ENCODE measurements around the gene GHRHR. TPM values are rescaled to one million over a fixed set of nuclear protein-coding genes. Genes with fewer than 3 reads are reported as not detected.

The GHRHR gene
- total RNA-seq, 2 donors from 2014 or later = not detected

GRCh38 chr7:30932562-30932961 is 31.2 kb upstream of the GHRHR start:
- Mint-ChIP-seq H3K27ac (no peak overlapping the region), H3K4me3 (no peak overlapping the region), H3K27me3 (peaks cover 27% of the 10 kb centered on the region), H3K4me1 (no peaks in the 10 kb centered on the region), H3K36me3 (ENCODE audit: low read depth) (no peaks in the 10 kb centered on the region)
- H3K9me3 ChIP-seq (ENCODE audit: control insufficient read depth, low read length, poor library complexity, severe bottlenecking) = no peaks in the 10 kb centered on the region
- DNase-seq (no peak), ATAC-seq (no peak)

GRCh38 chr7:30933124-30933974 is 30.4 kb upstream of the GHRHR start:
- H3K4me1 Mint-ChIP-seq = no peaks in the 10 kb centered on the region
- H3K27ac Mint-ChIP-seq = no peak overlapping the region
- ATAC-seq (no peak), DNase-seq (no peak)
- H3K4me3 Mint-ChIP-seq = no peak overlapping the region
- H3K36me3 Mint-ChIP-seq (ENCODE audit: low read depth) = no peaks in the 10 kb centered on the region
- peaks cover 29% of the 10 kb centered on the region for H3K27me3 Mint-ChIP-seq
- H3K9me3 ChIP-seq (ENCODE audit: control insufficient read depth, low read length, poor library complexity, severe bottlenecking) = no peaks in the 10 kb centered on the region

- H3K4me3 Mint-ChIP-seq = no peak overlapping the region
- DNase-seq = no peak
- no peaks in the 10 kb centered on the region for H3K4me1 Mint-ChIP-seq
- H3K27me3 Mint-ChIP-seq = peaks cover 33% of the 10 kb centered on the region
- ATAC-seq = no peak
- no peak overlapping the region for H3K27ac Mint-ChIP-seq
- H3K9me3 ChIP-seq (ENCODE audit: control insufficient read depth, low read length, poor library complexity, severe bottlenecking) = no peaks in the 10 kb centered on the region
- no peaks in the 10 kb centered on the region for H3K36me3 Mint-ChIP-seq (ENCODE audit: low read depth)
Measured at GRCh38 chr7:30934225-30934624, 29.5 kb upstream of the GHRHR start.

- H3K4me1 Mint-ChIP-seq = no peaks in the 10 kb centered on the region
- H3K36me3 Mint-ChIP-seq (ENCODE audit: low read depth) = no peaks in the 10 kb centered on the region
- ATAC-seq (no peak), DNase-seq (no peak)
- H3K27ac Mint-ChIP-seq = no peak overlapping the region
- peaks cover 32% of the 10 kb centered on the region for H3K27me3 Mint-ChIP-seq
- no peaks in the 10 kb centered on the region for H3K9me3 ChIP-seq (ENCODE audit: control insufficient read depth, low read length, poor library complexity, severe bottlenecking)
- H3K4me3 Mint-ChIP-seq = no peak overlapping the region
Measured at GRCh38 chr7:30934732-30935568, 28.8 kb upstream of the GHRHR start.

GRCh38 chr7:30935569-30935877 is 28.2 kb upstream of the GHRHR start:
- H3K4me3 Mint-ChIP-seq = no peak overlapping the region
- H3K27ac Mint-ChIP-seq = no peak overlapping the region
- no peaks in the 10 kb centered on the region for H3K36me3 Mint-ChIP-seq (ENCODE audit: low read depth)
- ATAC-seq (no peak), DNase-seq (no peak)
- H3K27me3 Mint-ChIP-seq = peaks cover 32% of the 10 kb centered on the region
- H3K9me3 ChIP-seq (ENCODE audit: control insufficient read depth, low read length, poor library complexity, severe bottlenecking) = no peaks in the 10 kb centered on the region
- no peaks in the 10 kb centered on the region for H3K4me1 Mint-ChIP-seq

GRCh38 chr7:30936650-30937245 is 27.0 kb upstream of the GHRHR start:
- DNase-seq (no peak), ATAC-seq (no peak)
- Mint-ChIP-seq H3K4me1 (no peaks in the 10 kb centered on the region), H3K36me3 (ENCODE audit: low read depth) (no peaks in the 10 kb centered on the region), H3K27ac (peak overlapping the region; percentile 45), H3K27me3 (peaks cover 33% of the 10 kb centered on the region), H3K4me3 (no peak overlapping the region)
- H3K9me3 ChIP-seq (ENCODE audit: control insufficient read depth, low read length, poor library complexity, severe bottlenecking) = no peaks in the 10 kb centered on the region

GRCh38 chr7:30937416-30937815 is 26.3 kb upstream of the GHRHR start:
- ATAC-seq (no peak), DNase-seq (no peak)
- Mint-ChIP-seq H3K27ac (no peak overlapping the region), H3K36me3 (ENCODE audit: low read depth) (no peaks in the 10 kb centered on the region), H3K27me3 (peaks cover 36% of the 10 kb centered on the region), H3K4me1 (no peaks in the 10 kb centered on the region), H3K4me3 (no peak overlapping the region)
- H3K9me3 ChIP-seq (ENCODE audit: control insufficient read depth, low read length, poor library complexity, severe bottlenecking) = no peaks in the 10 kb centered on the region

- Mint-ChIP-seq H3K27me3 (peaks cover 45% of the 10 kb centered on the region), H3K4me3 (no peak overlapping the region), H3K27ac (no peak overlapping the region), H3K36me3 (ENCODE audit: low read depth) (no peaks in the 10 kb centered on the region), H3K4me1 (no peaks in the 10 kb centered on the region)
- DNase-seq = peak in 2 of 3 donors; percentile 38 to 51
- H3K9me3 ChIP-seq (ENCODE audit: control insufficient read depth, low read length, poor library complexity, severe bottlenecking) = no peaks in the 10 kb centered on the region
- ATAC-seq = peak; percentile 63
Measured at GRCh38 chr7:30938435-30939316, 25.1 kb upstream of the GHRHR start.

- Mint-ChIP-seq H3K4me1 (no peaks in the 10 kb centered on the region), H3K27ac (no peak overlapping the region), H3K27me3 (peaks cover 39% of the 10 kb centered on the region), H3K4me3 (no peak overlapping the region), H3K36me3 (ENCODE audit: low read depth) (no peaks in the 10 kb centered on the region)
- DNase-seq (no peak), ATAC-seq (no peak)
- no peaks in the 10 kb centered on the region for H3K9me3 ChIP-seq (ENCODE audit: control insufficient read depth, low read length, poor library complexity, severe bottlenecking)
Measured at GRCh38 chr7:30941582-30942323, 22.0 kb upstream of the GHRHR start.

- no peaks in the 10 kb centered on the region for H3K36me3 Mint-ChIP-seq (ENCODE audit: low read depth)
- DNase-seq (no peak), ATAC-seq (no peak)
- no peaks in the 10 kb centered on the region for H3K4me1 Mint-ChIP-seq
- no peak overlapping the region for H3K4me3 Mint-ChIP-seq
- H3K27ac Mint-ChIP-seq = no peak overlapping the region
- H3K9me3 ChIP-seq (ENCODE audit: control insufficient read depth, low read length, poor library complexity, severe bottlenecking) = peaks cover 3% of the 10 kb centered on the region
- no peaks in the 10 kb centered on the region for H3K27me3 Mint-ChIP-seq
Measured at GRCh38 chr7:30950197-30950596, 13.6 kb upstream of the GHRHR start.

GRCh38 chr7:30954914-30955313 is 8.8 kb upstream of the GHRHR start:
- H3K9me3 ChIP-seq (ENCODE audit: control insufficient read depth, low read length, poor library complexity, severe bottlenecking) = no peaks in the 10 kb centered on the region
- Mint-ChIP-seq H3K4me3 (no peak overlapping the region), H3K27ac (no peak overlapping the region), H3K4me1 (no peaks in the 10 kb centered on the region), H3K27me3 (no peaks in the 10 kb centered on the region), H3K36me3 (ENCODE audit: low read depth) (no peaks in the 10 kb centered on the region)
- ATAC-seq = no peak
- DNase-seq = no peak

GRCh38 chr7:30956704-30957103 is 7.0 kb upstream of the GHRHR start:
- no peak for DNase-seq
- no peak for ATAC-seq
- Mint-ChIP-seq H3K4me3 (no peak overlapping the region), H3K4me1 (no peaks in the 10 kb centered on the region), H3K27me3 (no peaks in the 10 kb centered on the region), H3K36me3 (ENCODE audit: low read depth) (no peaks in the 10 kb centered on the region), H3K27ac (no peak overlapping the region)
- no peaks in the 10 kb centered on the region for H3K9me3 ChIP-seq (ENCODE audit: control insufficient read depth, low read length, poor library complexity, severe bottlenecking)
